Lung (tissue), 12 donors: ENCODE data around the gene VDR. TPM values are rescaled to one million over a fixed set of nuclear protein-coding genes. Genes with fewer than 3 reads are reported as not detected.

ENCODE experiments used
- ATAC-seq: fragments of 200-7000 bp; cut with Tn5 transposase; one replicate; pipeline ENCODE4 v1.9.1; 2020; ENCODE audit warnings: moderate number of reproducible peaks; ENCODE audit not compliant: insufficient read depth, low FRiP score
- DNase-seq, 3 donors: peaks; one replicate each; pipeline ENCODE4 v3.0.0-alpha.2; 2013 to 2017
- H3K27ac ChIP-seq, 2 donors: one replicate each; pipeline ENCODE4 v1.5.1; 2013; ENCODE audit warnings: mild to moderate bottlenecking in 2 of 2, moderate library complexity in 2 of 2, control low read depth in 1 of 2, inconsistent platforms in 1 of 2, low read depth in 1 of 2, low read length in 1 of 2
- H3K27me3 ChIP-seq, 3 donors: one replicate each; pipeline ENCODE4 v1.5.1; 2013; ENCODE audit warnings: low read length in 2 of 3; ENCODE audit not compliant: control insufficient read depth in 3 of 3, insufficient read depth in 3 of 3
- H3K36me3 ChIP-seq, 4 donors: one replicate each; pipeline ENCODE4 v1.5.1; 2013; ENCODE audit warnings: low read length in 4 of 4, mild to moderate bottlenecking in 1 of 4, moderate library complexity in 1 of 4; ENCODE audit not compliant: control insufficient read depth in 4 of 4, insufficient read depth in 4 of 4
- H3K4me1 ChIP-seq, 5 donors: one replicate each; pipeline ENCODE4 v1.5.1; 2013; ENCODE audit warnings: low read length in 5 of 5, mild to moderate bottlenecking in 2 of 5, moderate library complexity in 1 of 5; ENCODE audit not compliant: control insufficient read depth in 5 of 5, insufficient read depth in 5 of 5
- H3K4me3 ChIP-seq: one replicate; pipeline ENCODE4 v1.5.1; 2013; ENCODE audit warnings: mild to moderate bottlenecking, control low read depth, moderate library complexity
- H3K9ac ChIP-seq, 2 donors: one replicate each; pipeline ENCODE4 v1.5.1; 2013; ENCODE audit warnings: low read length in 2 of 2, control low read depth in 1 of 2; ENCODE audit not compliant: insufficient read depth in 1 of 2
- H3K9me3 ChIP-seq, 4 donors: one replicate each; pipeline ENCODE4 v1.5.1; 2013; ENCODE audit warnings: low read length in 3 of 4, mild to moderate bottlenecking in 1 of 4, moderate library complexity in 1 of 4; ENCODE audit not compliant: control insufficient read depth in 4 of 4, insufficient read depth in 3 of 4
- WGBS, 2 donors: extraction: QIAGEN DNeasy Blood & Tissue Kit; methylation state at CpG; one replicate each; pipeline ENCODE4 v1.1.7; 2013; 5-methylcytosine and 5-hydroxymethylcytosine counted together
- polyA plus RNA-seq, 2 donors: library from polyadenylated mRNA; stranded (reverse); fragments of 200-250 nt; gene quantifications; one replicate each; pipeline ENCODE4 v1.2.1, GENCODE V29; 2013
- total RNA-seq, 2 donors: library from RNA; depleted of rRNA in 1 of 2; stranded (reverse); fragments of >200 nt in 1 of 2; gene quantifications; one replicate each; pipeline ENCODE4 v1.2.1, GENCODE V29; 2014 to 2021
- TF ChIP-seq, protein P1 (sequence below): IDR thresholded peaks from 2 replicates; pipeline ENCODE4 v1.5.1; 2012; ENCODE audit warnings: mild to moderate bottlenecking; ENCODE audit errors: control extremely low read depth, extremely low read depth
- donor health status: control.
- donor health status: control.
- donor health status: Bipolar disorder and iron deficiency.
- donor health status: healthy.
- donor health status: DM: yes; HTN: yes; CAD: no.

The VDR gene
- total and polyA plus RNA-seq, 4 donors, result 4.4 to 27.4 (median 14.3) TPM

DNA sequence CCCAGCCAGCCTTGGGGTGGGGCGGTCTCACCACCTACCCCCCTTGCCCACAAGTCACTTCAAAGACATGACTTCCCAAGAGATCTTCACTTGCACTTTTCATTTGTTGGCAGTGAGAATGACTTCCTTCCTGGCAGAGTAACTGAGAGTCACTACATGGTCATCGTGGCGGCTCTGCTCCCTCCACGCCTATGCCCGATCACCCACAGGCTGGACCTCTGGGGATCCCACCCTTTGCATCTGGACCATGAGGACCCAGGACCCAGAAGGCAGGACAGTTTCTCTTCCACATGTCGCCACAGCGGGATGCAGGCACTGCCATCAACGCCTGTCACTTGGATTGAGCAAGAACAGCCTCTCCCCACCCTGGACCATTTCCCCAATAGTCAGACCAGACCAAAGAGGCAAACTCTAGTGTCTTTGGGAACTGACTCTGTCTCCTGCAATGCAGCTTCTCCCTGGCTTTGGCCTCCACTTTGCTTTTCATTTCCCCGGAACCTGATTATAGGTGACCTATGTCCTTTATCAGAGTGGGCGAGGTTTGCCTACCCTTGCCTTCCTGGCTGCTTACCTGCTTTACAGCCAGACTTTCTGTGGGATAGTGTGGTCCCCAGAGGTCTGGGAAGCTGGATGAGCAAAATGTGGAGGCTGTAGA lies 3.6 kb downstream of the VDR start:
- H3K9me3 ChIP-seq, result no peaks in the 10 kb centered on the region
- DNase-seq, result no peak
- ATAC-seq, result no peak
- 54 to 59% methylated on average over 10 of the region's 10 CpGs for WGBS, 2 donors
- H3K27me3 ChIP-seq, result peaks cover 0 to 26% (median 17%) of the 10 kb centered on the region in 3 donors
- TF ChIP-seq, protein P1, sequence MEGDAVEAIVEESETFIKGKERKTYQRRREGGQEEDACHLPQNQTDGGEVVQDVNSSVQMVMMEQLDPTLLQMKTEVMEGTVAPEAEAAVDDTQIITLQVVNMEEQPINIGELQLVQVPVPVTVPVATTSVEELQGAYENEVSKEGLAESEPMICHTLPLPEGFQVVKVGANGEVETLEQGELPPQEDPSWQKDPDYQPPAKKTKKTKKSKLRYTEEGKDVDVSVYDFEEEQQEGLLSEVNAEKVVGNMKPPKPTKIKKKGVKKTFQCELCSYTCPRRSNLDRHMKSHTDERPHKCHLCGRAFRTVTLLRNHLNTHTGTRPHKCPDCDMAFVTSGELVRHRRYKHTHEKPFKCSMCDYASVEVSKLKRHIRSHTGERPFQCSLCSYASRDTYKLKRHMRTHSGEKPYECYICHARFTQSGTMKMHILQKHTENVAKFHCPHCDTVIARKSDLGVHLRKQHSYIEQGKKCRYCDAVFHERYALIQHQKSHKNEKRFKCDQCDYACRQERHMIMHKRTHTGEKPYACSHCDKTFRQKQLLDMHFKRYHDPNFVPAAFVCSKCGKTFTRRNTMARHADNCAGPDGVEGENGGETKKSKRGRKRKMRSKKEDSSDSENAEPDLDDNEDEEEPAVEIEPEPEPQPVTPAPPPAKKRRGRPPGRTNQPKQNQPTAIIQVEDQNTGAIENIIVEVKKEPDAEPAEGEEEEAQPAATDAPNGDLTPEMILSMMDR, result no peak
- no peak overlapping the region for H3K9ac ChIP-seq
- no peaks in the 10 kb centered on the region for H3K36me3 ChIP-seq
- H3K27ac ChIP-seq, result peak overlapping the region in 1 of 2 donors; percentile 77
- H3K4me3 ChIP-seq, result no peak overlapping the region
- peaks cover 0 to 41% (median 0%) of the 10 kb centered on the region in 5 donors for H3K4me1 ChIP-seq

DNA sequence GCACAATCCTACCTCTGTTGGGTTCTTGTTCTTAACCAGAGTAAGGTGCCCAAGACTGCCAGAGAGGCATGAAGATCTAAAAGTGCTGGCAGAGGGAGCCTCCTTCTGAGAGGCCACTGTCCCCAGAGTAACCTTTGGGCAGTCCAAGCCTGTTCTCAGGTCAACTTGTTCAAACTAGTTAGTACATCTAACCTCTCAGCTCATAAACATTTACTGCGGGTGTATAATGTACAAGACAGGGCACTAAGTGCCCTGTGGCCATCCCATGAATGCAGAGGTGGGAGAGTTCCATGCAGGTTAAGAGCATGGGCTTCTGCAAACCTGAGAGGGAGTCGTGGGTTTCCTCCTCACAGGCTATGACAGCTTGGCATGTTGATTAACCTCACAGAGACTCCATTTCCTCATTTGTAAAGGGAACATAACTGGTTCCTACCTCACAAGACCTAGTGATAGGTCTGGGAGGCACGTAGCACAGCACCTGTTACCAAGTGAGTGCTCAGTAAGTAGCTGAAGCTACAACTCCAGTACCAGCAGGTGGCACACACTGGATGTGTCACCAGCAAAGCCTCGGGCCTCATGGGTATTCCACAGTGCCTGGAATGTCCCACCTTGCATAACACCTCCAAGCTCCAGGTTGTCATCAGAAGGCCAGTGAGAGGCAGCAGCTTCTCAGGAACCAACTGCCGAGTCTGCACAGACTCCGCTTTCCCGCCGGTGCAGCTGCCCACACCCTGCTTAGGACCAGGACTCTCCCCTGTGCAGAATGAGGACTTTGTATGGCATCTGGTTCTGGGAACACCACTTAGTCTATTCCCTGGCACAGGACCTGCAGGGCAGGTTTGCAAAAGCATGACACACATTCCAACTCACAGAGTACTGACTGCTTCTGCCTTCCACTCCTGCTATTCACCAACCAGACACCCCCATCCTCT lies 4.4 kb downstream of the VDR start:
- DNase-seq (peak; percentile 35 to 62 (median 43)), ATAC-seq (peak; percentile 13)
- Histone ChIP-seq H3K27ac (peak overlapping the region in 1 of 2 donors; percentile 77), H3K4me3 (no peak overlapping the region), H3K9me3 (no peaks in the 10 kb centered on the region), H3K36me3 (no peaks in the 10 kb centered on the region), H3K27me3 (peaks cover 0 to 18% (median 9%) of the 10 kb centered on the region in 3 donors), H3K4me1 (peaks cover 0 to 42% (median 0%) of the 10 kb centered on the region in 5 donors), H3K9ac (no peak overlapping the region)
- 49 to 50% methylated on average over 8 of the region's 8 CpGs for WGBS, 2 donors
- TF ChIP-seq, protein P1, result no peak

DNA sequence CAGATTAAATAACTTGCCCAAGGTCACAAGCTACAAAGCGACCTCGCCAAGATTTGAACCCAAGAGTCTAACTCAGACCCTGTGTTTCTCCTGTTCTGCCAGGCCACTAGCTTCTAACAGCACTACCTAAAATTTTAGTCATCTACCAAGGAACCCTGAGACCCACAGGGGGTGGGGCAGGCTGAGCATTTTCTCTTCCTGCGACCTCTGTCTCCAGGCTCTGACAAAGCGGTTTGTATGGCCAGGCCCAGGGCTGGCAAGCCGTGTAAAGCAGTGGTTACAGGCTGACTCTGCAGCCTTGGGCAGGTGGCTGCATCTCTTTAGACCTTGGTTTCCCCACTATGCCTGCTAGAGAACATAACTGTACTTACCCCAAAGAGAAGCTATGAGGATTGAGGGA lies 5.3 kb downstream of the VDR start:
- no peak for DNase-seq
- no peak overlapping the region for H3K27ac ChIP-seq
- H3K36me3 ChIP-seq, result no peaks in the 10 kb centered on the region
- no peak overlapping the region for H3K4me3 ChIP-seq
- ATAC-seq, result no peak
- TF ChIP-seq, protein P1, result no peak
- peaks cover 0 to 11% (median 5%) of the 10 kb centered on the region in 3 donors for H3K27me3 ChIP-seq
- H3K9me3 ChIP-seq, result no peaks in the 10 kb centered on the region
- whole genome bisulfite sequencing, 2 donors, result 81 to 89% methylated on average over 5 of the region's 5 CpGs
- H3K9ac ChIP-seq, result no peak overlapping the region
- peaks cover 0 to 40% (median 0%) of the 10 kb centered on the region in 5 donors for H3K4me1 ChIP-seq
